Right lobe of liver (tissue), 4 donors: ENCODE measurements around the gene CAPS2.

Experiments used
- CTCF ChIP-seq, 4 donors: fragments of 200-600 bp in 3 of 4; fragments of 450-650 bp in 1 of 4; IDR thresholded peaks; one replicate each; pipeline versions ENCODE4 v1.5.1 to v1.8.0; 2016 to 2022; ENCODE audit warnings: antibody characterized with exemption in 4 of 4, mild to moderate bottlenecking in 2 of 4
- POLR2A ChIP-seq: fragments of 450-650 bp; IDR thresholded peaks from one replicate; pipeline ENCODE4 v1.6.1; 2017; ENCODE audit warnings: antibody characterized with exemption, mild to moderate bottlenecking
- donor health status: DM: no; HTN: no; CAD: no.
- donor health status: DM: no; HTN: no; CAD: no.
- donor health status: DM: no; HTN: yes; CAD: no.

GRCh38 chr12:75291014-75291413 lies 39.1 kb downstream of the CAPS2 start:
- no peak for TF ChIP-seq CTCF (IDR thresholded peaks at IDR 0.05)
- TF ChIP-seq POLR2A = no peak
